Neutrophil (primary cell): ENCODE results near the gene PAXX.

Experiments
- H3K27ac ChIP-seq: fragments of 200-600 bp; sonication (generic); 2 replicates; pipeline ENCODE4 v1.5.1; 2016; ENCODE audit warnings: mild to moderate bottlenecking, moderate library complexity
- H3K27me3 ChIP-seq: fragments of 200-600 bp; sonication (generic); 2 replicates; pipeline ENCODE4 v1.6.0; 2016; ENCODE audit warnings: mild to moderate bottlenecking
- H3K36me3 ChIP-seq: fragments of 200-600 bp; sonication (generic); 2 replicates; pipeline ENCODE4 v1.5.1; 2017
- H3K4me1 ChIP-seq, 2 experiments: fragments of 200-600 bp in 1 of 2; sonication (generic) in 1 of 2; 1 replicate in 1 of 2; 2 replicates in 1 of 2; pipeline versions ENCODE4 v1.5.1 to v1.6.1; 2013 to 2016; ENCODE audit warnings: low read depth in 1 of 2, low read length in 1 of 2, mild to moderate bottlenecking in 1 of 2, moderate library complexity in 1 of 2; ENCODE audit not compliant: control insufficient read depth in 1 of 2, insufficient read depth in 1 of 2
- H3K4me3 ChIP-seq, 2 experiments: fragments of 200-600 bp in 1 of 2; sonication (generic) in 1 of 2; 1 replicate in 1 of 2; 2 replicates in 1 of 2; pipeline ENCODE4 v1.5.1; 2013 to 2016; ENCODE audit warnings: low read depth in 1 of 2, low read length in 1 of 2, mild to moderate bottlenecking in 1 of 2, moderate library complexity in 1 of 2
- H3K9me3 ChIP-seq: fragments of 200-600 bp; sonication (generic); 2 replicates; pipeline ENCODE4 v1.5.1; 2016
- TF ChIP-seq, protein P1 (sequence below): fragments of 200-600 bp; sonication (generic); IDR thresholded peaks from 2 replicates; pipeline ENCODE4 v1.5.1; 2016; ENCODE audit warnings: antibody characterized with exemption

The PAXX gene

DNA sequence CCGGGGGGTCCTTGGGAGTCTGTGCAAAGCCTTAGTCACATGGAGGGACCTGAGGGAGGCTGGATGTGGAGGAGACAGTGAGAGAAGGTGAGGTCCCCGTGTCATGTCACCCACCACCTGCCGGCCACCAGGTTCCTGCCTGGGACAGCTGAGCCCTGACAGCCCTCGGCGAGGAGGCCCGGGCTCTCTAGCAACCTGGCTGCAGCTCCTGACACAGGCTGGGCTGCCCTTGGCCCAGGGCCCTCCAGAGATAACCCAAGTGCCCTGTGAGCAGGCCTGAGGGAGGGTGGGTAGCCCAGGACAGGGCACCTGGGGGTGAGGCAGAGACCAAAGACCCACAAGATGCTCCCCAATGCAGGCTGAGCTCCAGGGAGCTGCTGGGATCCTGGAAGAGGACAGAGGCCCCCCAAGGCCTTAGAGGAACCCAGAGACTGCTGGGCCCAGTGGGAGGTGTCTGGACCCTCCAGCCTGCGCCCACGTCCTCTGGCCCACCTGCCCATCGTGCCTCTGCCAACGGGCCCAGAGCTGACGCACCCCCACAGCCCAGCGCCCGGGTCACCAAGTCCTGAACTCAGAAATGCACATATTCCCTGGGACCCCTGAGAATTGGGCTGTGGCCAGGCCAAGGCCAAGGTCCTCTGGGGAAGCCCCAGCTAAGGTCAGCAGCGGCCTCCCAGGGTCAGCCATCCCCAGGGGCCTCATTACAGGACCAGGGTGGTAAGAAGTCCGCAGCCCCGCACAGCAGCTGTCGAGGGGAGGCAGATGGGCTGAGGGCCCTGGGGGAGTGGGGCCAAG lies 23.7 kb upstream of the PAXX start:
- H3K9me3 ChIP-seq, result no peaks in the 10 kb centered on the region
- no peak overlapping the region for H3K4me3 ChIP-seq
- H3K27ac ChIP-seq, result no peak overlapping the region
- no peaks in the 10 kb centered on the region for H3K36me3 ChIP-seq
- H3K4me1 ChIP-seq, result no peaks in the 10 kb centered on the region
- TF ChIP-seq, protein P1, sequence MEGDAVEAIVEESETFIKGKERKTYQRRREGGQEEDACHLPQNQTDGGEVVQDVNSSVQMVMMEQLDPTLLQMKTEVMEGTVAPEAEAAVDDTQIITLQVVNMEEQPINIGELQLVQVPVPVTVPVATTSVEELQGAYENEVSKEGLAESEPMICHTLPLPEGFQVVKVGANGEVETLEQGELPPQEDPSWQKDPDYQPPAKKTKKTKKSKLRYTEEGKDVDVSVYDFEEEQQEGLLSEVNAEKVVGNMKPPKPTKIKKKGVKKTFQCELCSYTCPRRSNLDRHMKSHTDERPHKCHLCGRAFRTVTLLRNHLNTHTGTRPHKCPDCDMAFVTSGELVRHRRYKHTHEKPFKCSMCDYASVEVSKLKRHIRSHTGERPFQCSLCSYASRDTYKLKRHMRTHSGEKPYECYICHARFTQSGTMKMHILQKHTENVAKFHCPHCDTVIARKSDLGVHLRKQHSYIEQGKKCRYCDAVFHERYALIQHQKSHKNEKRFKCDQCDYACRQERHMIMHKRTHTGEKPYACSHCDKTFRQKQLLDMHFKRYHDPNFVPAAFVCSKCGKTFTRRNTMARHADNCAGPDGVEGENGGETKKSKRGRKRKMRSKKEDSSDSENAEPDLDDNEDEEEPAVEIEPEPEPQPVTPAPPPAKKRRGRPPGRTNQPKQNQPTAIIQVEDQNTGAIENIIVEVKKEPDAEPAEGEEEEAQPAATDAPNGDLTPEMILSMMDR, result no peak
- H3K27me3 ChIP-seq, result peaks cover 15% of the 10 kb centered on the region

- Histone ChIP-seq H3K4me1 (no peaks in the 10 kb centered on the region), H3K27ac (no peak overlapping the region), H3K36me3 (no peaks in the 10 kb centered on the region), H3K9me3 (no peaks in the 10 kb centered on the region), H3K27me3 (peaks cover 21% of the 10 kb centered on the region), H3K4me3 (no peak overlapping the region)
- TF ChIP-seq, protein P1, result no peak
These were observed 23.1 kb upstream of the PAXX start for GRCh38 chr9:136969150-136969549.

GRCh38 chr9:136969774-136970173 lies 22.4 kb upstream of the PAXX start:
- Histone ChIP-seq H3K36me3 (no peaks in the 10 kb centered on the region), H3K4me3 (no peak overlapping the region), H3K27ac (no peak overlapping the region), H3K27me3 (peaks cover 27% of the 10 kb centered on the region), H3K9me3 (no peaks in the 10 kb centered on the region), H3K4me1 (no peaks in the 10 kb centered on the region)
- TF ChIP-seq, protein P1, result no peak

- H3K27ac ChIP-seq, result no peak overlapping the region
- peaks cover 33% of the 10 kb centered on the region for H3K27me3 ChIP-seq
- no peak overlapping the region for H3K4me3 ChIP-seq
- H3K9me3 ChIP-seq, result no peaks in the 10 kb centered on the region
- TF ChIP-seq, protein P1, result no peak
- no peaks in the 10 kb centered on the region for H3K4me1 ChIP-seq
- no peaks in the 10 kb centered on the region for H3K36me3 ChIP-seq
These were observed 21.9 kb upstream of the PAXX start for GRCh38 chr9:136970361-136970760.

DNA sequence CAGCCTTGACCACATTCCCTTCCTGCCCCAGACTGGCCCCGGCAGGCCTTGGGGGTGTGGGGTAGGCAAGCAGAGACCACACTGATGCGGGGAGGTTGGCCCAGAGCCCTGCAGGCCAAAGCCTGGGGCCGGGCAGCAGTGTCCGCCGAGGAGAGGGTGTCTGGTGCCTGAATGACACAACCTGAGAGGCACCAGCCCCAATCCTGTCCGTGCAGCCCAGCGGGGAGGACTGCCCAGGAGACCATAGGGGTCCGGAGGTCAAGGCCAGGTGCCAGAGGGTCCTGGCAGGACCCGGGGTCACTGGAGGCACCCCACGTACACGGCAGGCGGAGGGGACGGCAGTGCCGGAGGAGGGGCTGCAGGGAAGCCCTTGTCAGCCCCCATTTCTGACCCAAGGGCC lies 20.5 kb upstream of the PAXX start:
- no peak overlapping the region for H3K27ac ChIP-seq
- no peaks in the 10 kb centered on the region for H3K36me3 ChIP-seq
- TF ChIP-seq, protein P1, result no peak
- H3K9me3 ChIP-seq, result no peaks in the 10 kb centered on the region
- H3K4me3 ChIP-seq, result no peak overlapping the region
- H3K27me3 ChIP-seq, result peaks cover 37% of the 10 kb centered on the region
- peaks cover 0 to 5% of the 10 kb centered on the region in 2 experiments for H3K4me1 ChIP-seq
